AG09309 (cell line): ENCODE data around the gene NAT10.

Source experiments
- DNase-seq: peaks from one replicate; pipeline ENCODE4 v3.0.0-alpha.2; 2010; ENCODE audit warnings: low read depth
- H3K4me3 ChIP-seq: 2 replicates; pipeline ENCODE4 v1.5.1; 2011; ENCODE audit warnings: mild to moderate bottlenecking, low read depth, low read length, moderate library complexity; ENCODE audit not compliant: control insufficient read depth
- TF ChIP-seq, protein P1 (sequence below): IDR thresholded peaks from 2 replicates; pipeline ENCODE4 v1.5.1; 2011; ENCODE audit warnings: mild to moderate bottlenecking, low read depth, low read length, inconsistent platforms; ENCODE audit not compliant: insufficient read depth, control insufficient read depth; ENCODE audit errors: missing control alignments

NAT10 gene

DNA sequence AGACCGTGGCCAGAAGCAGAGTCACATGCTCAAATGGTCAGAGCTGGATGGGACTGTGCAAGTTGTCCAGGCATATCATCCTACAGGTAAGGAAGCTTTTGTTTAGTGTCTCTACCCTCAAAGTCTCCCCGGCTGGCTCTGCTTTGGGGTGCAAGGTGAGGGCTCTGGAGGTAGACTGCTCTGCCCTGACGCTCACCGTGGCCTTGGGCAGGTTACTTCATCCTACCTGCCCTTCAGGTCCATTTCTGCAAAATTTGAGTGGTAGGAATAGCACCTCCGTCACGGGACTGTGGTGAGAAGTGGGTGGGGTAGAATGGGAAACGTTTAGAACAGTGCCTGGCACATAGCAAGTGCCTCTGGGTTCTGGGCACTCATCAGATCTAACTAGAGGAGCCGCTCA is 42.2 kb downstream of the NAT10 start:
- TF ChIP-seq, protein P1, sequence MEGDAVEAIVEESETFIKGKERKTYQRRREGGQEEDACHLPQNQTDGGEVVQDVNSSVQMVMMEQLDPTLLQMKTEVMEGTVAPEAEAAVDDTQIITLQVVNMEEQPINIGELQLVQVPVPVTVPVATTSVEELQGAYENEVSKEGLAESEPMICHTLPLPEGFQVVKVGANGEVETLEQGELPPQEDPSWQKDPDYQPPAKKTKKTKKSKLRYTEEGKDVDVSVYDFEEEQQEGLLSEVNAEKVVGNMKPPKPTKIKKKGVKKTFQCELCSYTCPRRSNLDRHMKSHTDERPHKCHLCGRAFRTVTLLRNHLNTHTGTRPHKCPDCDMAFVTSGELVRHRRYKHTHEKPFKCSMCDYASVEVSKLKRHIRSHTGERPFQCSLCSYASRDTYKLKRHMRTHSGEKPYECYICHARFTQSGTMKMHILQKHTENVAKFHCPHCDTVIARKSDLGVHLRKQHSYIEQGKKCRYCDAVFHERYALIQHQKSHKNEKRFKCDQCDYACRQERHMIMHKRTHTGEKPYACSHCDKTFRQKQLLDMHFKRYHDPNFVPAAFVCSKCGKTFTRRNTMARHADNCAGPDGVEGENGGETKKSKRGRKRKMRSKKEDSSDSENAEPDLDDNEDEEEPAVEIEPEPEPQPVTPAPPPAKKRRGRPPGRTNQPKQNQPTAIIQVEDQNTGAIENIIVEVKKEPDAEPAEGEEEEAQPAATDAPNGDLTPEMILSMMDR, result no peak
- DNase-seq, result no peak
- no peak overlapping the region for H3K4me3 ChIP-seq

DNA sequence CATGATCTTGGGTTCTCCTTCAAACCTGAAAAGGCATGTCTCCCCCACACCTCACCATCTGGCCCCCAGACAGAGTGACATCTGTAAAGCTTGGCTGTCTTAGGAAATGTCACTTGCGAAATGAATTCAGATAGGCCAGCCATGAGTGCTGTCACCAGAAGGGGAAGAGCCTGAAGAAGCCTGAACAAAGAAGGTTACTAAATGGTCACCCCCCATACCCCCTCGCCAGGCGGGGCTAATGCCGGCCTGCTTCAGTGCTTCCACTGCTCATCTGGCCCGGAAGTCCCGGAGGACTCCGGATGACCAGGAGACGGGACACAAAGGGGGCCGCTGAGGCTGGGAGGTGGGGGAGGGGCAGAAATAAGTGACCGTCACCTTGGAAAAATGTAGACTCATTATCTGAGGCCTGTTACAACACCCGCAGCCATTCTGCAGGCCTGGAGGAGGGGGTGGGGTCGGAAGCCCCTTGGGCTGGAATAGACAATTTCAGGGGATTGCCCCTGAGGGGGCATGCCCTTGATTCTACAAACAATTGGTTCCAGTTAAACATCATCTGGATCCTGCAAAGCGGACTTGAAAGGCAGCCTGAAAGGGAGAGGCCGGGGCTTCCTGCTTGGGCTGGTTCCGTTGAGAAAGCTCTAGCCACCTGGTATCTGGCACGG is 43.2 kb downstream of the NAT10 start:
- no peak overlapping the region for H3K4me3 ChIP-seq
- TF ChIP-seq, protein P1, result no peak
- DNase-seq, result no peak

DNA sequence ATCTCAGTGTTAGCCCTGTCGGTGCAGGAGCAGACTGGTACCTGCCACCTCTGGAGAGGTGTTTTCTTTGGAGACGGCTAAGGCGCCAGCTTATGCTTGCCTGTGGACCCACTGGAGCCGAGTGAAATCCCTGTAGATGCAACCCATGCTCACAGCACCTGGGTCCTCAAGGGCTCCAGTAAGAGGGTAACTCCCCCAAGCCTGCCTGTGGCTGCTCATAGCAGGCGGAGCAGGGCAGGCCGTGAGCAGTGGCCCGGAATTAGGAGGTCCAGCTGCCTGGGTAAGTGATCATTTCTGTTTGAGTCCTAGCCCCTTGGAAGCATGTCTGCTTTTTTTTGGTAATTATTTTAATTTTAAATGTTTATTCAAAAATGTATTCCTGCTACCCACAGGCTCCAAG is 43.8 kb downstream of the NAT10 start:
- H3K4me3 ChIP-seq, result no peak overlapping the region
- no peak for DNase-seq
- TF ChIP-seq, protein P1, result no peak

DNA sequence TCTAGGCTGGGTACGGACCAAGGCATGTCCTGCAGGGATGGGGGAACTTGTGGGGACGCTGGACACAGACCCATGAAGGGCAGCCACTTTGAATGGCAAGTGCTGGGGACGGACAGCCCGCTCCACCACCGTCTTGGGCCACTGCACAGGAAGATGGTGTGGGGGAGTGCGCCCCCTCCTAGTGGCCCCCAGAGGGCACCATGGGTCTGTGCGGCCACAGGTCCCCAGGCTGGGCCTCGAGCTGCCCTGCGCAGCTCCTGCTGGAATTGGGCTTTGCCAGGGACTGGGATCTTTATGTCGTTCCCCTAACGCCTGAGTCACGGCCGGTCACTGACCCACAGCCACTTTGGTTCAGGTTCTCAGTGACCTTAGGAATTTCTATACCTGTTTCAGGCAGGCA is 44.4 kb downstream of the NAT10 start:
- DNase-seq, result no peak
- no peak overlapping the region for H3K4me3 ChIP-seq
- TF ChIP-seq, protein P1, result peak; percentile 56

DNA sequence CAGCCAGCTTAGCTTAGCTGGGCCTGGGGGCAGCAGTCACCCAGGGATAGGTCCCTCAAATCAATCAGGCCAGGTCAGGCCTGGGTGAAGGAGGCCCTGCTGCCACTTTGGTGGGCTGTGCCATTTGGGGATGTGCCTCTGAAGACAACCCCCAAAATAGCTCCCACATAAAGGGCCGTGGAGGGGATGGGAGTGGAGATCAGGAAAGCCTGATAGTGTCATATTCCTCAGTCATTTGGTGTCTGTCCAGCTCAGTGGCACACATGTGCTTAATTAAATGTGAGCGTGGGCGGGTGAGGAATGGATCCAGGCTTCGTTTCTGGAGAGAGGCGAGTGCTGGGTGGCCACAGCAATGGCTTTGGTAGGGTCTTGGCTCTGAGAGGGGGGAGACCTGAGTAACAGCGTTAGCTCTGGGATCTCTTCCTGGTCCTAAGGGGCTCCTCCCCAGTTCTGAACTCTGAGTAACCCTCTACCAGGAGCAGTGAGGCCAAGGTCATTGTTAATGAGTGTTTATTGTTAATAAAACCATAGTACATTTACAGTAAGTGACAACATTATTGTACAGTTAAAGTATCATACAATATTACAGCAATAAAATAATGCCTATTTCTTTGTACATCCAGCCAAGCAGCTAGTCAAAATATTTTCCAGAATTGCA is 45.2 kb downstream of the NAT10 start:
- no peak overlapping the region for H3K4me3 ChIP-seq
- TF ChIP-seq, protein P1, result no peak
- no peak for DNase-seq

DNA sequence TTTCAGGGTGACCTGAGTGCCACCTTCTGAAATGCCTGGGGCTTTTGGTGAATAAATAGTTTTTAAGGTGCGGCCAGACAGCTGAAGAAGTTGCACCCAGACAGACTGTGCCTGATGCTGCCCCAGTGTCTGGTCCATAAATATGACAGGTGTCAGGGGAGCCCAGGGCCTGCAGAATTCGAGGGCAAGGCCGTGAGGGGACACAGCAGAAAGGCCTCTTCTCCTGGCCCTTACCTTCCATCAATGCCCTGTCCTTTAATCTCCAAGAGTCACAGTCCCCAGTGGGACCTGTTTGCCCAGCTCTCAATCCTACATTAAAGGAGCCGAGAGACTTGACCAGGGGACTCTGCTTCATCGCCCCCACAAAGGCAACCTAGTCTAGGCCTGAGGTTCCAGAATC is 45.7 kb downstream of the NAT10 start:
- H3K4me3 ChIP-seq, result no peak overlapping the region
- TF ChIP-seq, protein P1, result no peak
- DNase-seq, result no peak
